Caco-2 (cell line): Measurements from ENCODE around the gene DUSP21. TPM values are rescaled to one million over a fixed set of nuclear protein-coding genes. Genes with fewer than 3 reads are reported as not detected.

Source experiments
- BruUV-seq: library from RNA; stranded (reverse); fragments of 400-500 nt; replicated peaks from 2 replicates; lab custom pipeline; 2021; lab: Mats Ljungman, UMichigan
- CTCF ChIA-PET: fragments of 300-600 bp; sonication (Branson Sonifier 250); formaldehyde crosslinking; loops from one replicate; lab custom pipeline; 2022; ENCODE audit warnings: antibody characterized with exemption; lab: Charles Lee
- POLR2A ChIA-PET: fragments of 300-600 bp; sonication (Branson Sonifier 250); formaldehyde crosslinking; loops from one replicate; lab custom pipeline; 2022; ENCODE audit warnings: antibody characterized with exemption; lab: Charles Lee
- DNase-seq, 2 experiments: peaks; one replicate each; pipeline versions ENCODE4 v3.0.0 to v3.0.0-alpha.2; 2020 to 2022
- H3K27me3 ChIP-seq: replicated peaks from 2 replicates; pipeline ENCODE4 v1.6.0; 2011; ENCODE audit warnings: low read length; ENCODE audit not compliant: control insufficient read depth, insufficient read depth
- H3K36me3 ChIP-seq: 2 replicates; pipeline ENCODE4 v1.5.1; 2011; ENCODE audit warnings: low read length; ENCODE audit not compliant: control insufficient read depth, insufficient read depth
- H3K4me1 ChIP-seq: fragments of 250-450 bp; sonication (Bioruptor Pico); 2 replicates; pipeline ENCODE4 v1.5.1; 2020; ENCODE audit warnings: mild to moderate bottlenecking
- H3K4me3 ChIP-seq: 2 replicates; pipeline ENCODE4 v1.5.1; 2011; ENCODE audit warnings: low read depth, mild to moderate bottlenecking, control low read depth, low read length
- H3K9me3 ChIP-seq: fragments of 250-450 bp; sonication (Bioruptor Pico); 2 replicates; pipeline ENCODE4 v1.5.1; 2020; ENCODE audit warnings: mild to moderate bottlenecking, moderate library complexity
- H3K27ac Mint-ChIP-seq: one replicate; pipeline ENCODE4 v1.8.0; 2022; ENCODE audit warnings: mixed read lengths; ENCODE audit not compliant: unreplicated experiment
- H3K27me3 Mint-ChIP-seq: one replicate; pipeline ENCODE4 v1.8.0; 2022; ENCODE audit warnings: mixed read lengths; ENCODE audit not compliant: insufficient read depth, unreplicated experiment
- H3K36me3 Mint-ChIP-seq: one replicate; pipeline ENCODE4 v1.8.0; 2022; ENCODE audit warnings: mild to moderate bottlenecking, mixed read lengths; ENCODE audit not compliant: insufficient read depth, unreplicated experiment
- H3K4me1 Mint-ChIP-seq: one replicate; pipeline ENCODE4 v1.8.0; 2022; ENCODE audit warnings: low read depth, mixed read lengths; ENCODE audit not compliant: unreplicated experiment
- H3K4me3 Mint-ChIP-seq: one replicate; pipeline ENCODE4 v1.8.0; 2022; ENCODE audit warnings: mild to moderate bottlenecking, moderate library complexity, mixed read lengths; ENCODE audit not compliant: unreplicated experiment
- H3K9me3 Mint-ChIP-seq: one replicate; pipeline ENCODE4 v1.8.0; 2022; ENCODE audit warnings: mixed read lengths; ENCODE audit not compliant: unreplicated experiment
- intact Hi-C: fragments of 100-400 bp; cut with micrococcal nuclease; formaldehyde crosslinking; loops from one replicate; pipeline ENCODE4 v1.10.0; 2022; ENCODE audit not compliant: unreplicated experiment
- total RNA-seq: library from RNA; stranded (reverse); gene quantifications from 2 replicates; pipeline ENCODE4 v1.2.3, GENCODE V29; 2022
- TF ChIP-seq, protein P1 (sequence below), 2 experiments: fragments of 200-600 bp in 1 of 2; IDR thresholded peaks; 1 replicate in 1 of 2; 2 replicates in 1 of 2; pipeline versions ENCODE4 v1.5.1 to v1.8.0; 2011 to 2022; ENCODE audit warnings: antibody characterized with exemption in 1 of 2, control low read depth in 1 of 2, inconsistent platforms in 1 of 2, low read depth in 1 of 2, low read length in 1 of 2, mild to moderate bottlenecking in 1 of 2, moderate library complexity in 1 of 2; ENCODE audit not compliant: insufficient read depth in 1 of 2, severe bottlenecking in 1 of 2, unreplicated experiment in 1 of 2

Gene DUSP21
- total RNA-seq, 1 experiment from 2014 or later, result not detected

- Histone ChIP-seq H3K4me3 (peak overlapping the region; percentile 69), H3K36me3 (no peaks in the 10 kb centered on the region), H3K27me3 (no peaks in the 10 kb centered on the region), H3K9me3 (no peaks in the 10 kb centered on the region), H3K4me1 (no peaks in the 10 kb centered on the region)
- ChIA-PET CTCF (interaction anchor here (0.6 to 1.1 kb wide), 3 partner anchors 66 to 316 kb away, joined by 3 to 7 read pairs (median 4); no protein-coding TSS in a partner anchor), POLR2A (interaction anchor here (0.6 to 1.0 kb wide), 11 partner anchors 8 to 342 kb away, joined by 4 to 20 read pairs (median 9); partner anchors contain the start of gene FUNDC1)
- Mint-ChIP-seq H3K4me3 (peak overlapping the region; percentile 74), H3K9me3 (no peaks in the 10 kb centered on the region), H3K36me3 (peaks cover 6% of the 10 kb centered on the region), H3K4me1 (no peaks in the 10 kb centered on the region), H3K27ac (peak overlapping the region; percentile 59), H3K27me3 (no peaks in the 10 kb centered on the region)
- DNase-seq, result peak; percentile 59 to 70
- BruUV-seq, result TSS peak; percentile 69
- TF ChIP-seq, protein P1, sequence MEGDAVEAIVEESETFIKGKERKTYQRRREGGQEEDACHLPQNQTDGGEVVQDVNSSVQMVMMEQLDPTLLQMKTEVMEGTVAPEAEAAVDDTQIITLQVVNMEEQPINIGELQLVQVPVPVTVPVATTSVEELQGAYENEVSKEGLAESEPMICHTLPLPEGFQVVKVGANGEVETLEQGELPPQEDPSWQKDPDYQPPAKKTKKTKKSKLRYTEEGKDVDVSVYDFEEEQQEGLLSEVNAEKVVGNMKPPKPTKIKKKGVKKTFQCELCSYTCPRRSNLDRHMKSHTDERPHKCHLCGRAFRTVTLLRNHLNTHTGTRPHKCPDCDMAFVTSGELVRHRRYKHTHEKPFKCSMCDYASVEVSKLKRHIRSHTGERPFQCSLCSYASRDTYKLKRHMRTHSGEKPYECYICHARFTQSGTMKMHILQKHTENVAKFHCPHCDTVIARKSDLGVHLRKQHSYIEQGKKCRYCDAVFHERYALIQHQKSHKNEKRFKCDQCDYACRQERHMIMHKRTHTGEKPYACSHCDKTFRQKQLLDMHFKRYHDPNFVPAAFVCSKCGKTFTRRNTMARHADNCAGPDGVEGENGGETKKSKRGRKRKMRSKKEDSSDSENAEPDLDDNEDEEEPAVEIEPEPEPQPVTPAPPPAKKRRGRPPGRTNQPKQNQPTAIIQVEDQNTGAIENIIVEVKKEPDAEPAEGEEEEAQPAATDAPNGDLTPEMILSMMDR (IDR thresholded peaks at IDR 0.05; ENCODE audit: insufficient read depth in 1 of 2, low read depth in 1 of 2, low read length in 1 of 2, severe bottlenecking in 1 of 2, unreplicated experiment in 1 of 2), result no peak
- intact Hi-C loops, result loop anchor here (5.0 to 10.0 kb wide), 2 partner anchors 83 to 200 kb away; no protein-coding TSS in a partner anchor
Measured at GRCh38 chrX:44871931-44872820, 28.4 kb downstream of the DUSP21 start.

- intact Hi-C loops, result loop anchor here (5.0 to 10.0 kb wide), 2 partner anchors 82 to 199 kb away; no protein-coding TSS in a partner anchor
- TF ChIP-seq, protein P1 (IDR thresholded peaks at IDR 0.05; ENCODE audit: insufficient read depth in 1 of 2, low read depth in 1 of 2, low read length in 1 of 2, severe bottlenecking in 1 of 2, unreplicated experiment in 1 of 2), result no peak
- Histone ChIP-seq H3K4me3 (peak within 1 kb of the TSS; percentile 69), H3K36me3 (no peaks in the 10 kb centered on the region), H3K27me3 (no peaks in the 10 kb centered on the region), H3K9me3 (no peaks in the 10 kb centered on the region), H3K4me1 (no peaks in the 10 kb centered on the region)
- BruUV-seq, result no TSS peak
- DNase-seq, result peak; percentile 97 to 98
- no peaks in the 10 kb centered on the region for H3K27me3 Mint-ChIP-seq
- POLR2A ChIA-PET, result interaction anchor here (0.5 to 1.0 kb wide), 15 partner anchors 9 to 523 kb away, joined by 3 to 20 read pairs (median 6); partner anchors contain the start of gene FUNDC1
- H3K9me3 Mint-ChIP-seq, result no peaks in the 10 kb centered on the region
- CTCF ChIA-PET, result interaction anchor here (0.6 to 1.1 kb wide), 3 partner anchors 65 to 317 kb away, joined by 3 to 7 read pairs (median 4); no protein-coding TSS in a partner anchor
- peak within 1 kb of the TSS; percentile 74 for H3K4me3 Mint-ChIP-seq
- no peaks in the 10 kb centered on the region for H3K4me1 Mint-ChIP-seq
- peak within 1 kb of the TSS; percentile 91 for H3K27ac Mint-ChIP-seq
- H3K36me3 Mint-ChIP-seq, result peaks cover 6% of the 10 kb centered on the region
Measured at GRCh38 chrX:44872821-44873414, 29.1 kb downstream of the DUSP21 start, which contains the start of gene KDM6A. KDM6A (plus strand) TSS chrX:44873188; CDS start chrX:44873552, 364 bp downstream.
